ENCODE results near the gene PQBP1.
"Not testable (repeated sequence)": the region's sequence is repeated elsewhere in the genome, so short reads cannot be mapped to it uniquely, and the experiment has no call there.

DNA sequence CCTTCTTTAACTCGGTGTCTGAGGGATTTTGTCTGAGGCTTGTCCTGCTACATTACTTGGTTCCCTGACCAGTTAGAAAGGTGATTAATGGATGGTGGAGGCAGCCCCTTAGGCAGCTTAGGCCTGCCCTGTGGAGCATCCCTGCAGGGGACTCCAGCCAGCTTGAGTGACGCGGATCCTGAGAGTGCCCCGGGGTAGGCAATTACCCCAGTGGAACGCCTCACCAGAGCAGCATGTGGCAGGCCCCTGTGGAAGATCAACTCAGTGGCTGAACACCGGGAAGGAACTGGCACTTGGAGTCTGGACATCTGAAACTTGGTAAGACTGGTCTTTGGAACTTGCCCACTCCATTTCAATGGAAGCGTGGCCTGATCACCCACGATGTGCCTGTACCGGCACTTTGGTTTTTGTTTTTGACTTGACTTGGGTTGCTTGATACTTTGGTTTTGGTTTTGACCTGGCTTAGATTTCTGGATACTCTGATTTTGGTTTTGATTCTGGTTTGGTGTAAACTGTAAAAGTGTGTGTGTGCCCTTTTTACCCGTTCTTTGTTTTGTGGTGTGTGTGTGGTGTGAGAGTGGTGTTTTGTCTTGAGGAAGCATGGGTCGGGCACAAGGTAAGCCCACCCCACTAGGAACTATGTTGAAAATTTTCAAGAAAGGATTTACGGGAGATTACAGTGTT, 43.5 kb upstream of the PQBP1 start:
- TF ChIP-seq, protein P1, sequence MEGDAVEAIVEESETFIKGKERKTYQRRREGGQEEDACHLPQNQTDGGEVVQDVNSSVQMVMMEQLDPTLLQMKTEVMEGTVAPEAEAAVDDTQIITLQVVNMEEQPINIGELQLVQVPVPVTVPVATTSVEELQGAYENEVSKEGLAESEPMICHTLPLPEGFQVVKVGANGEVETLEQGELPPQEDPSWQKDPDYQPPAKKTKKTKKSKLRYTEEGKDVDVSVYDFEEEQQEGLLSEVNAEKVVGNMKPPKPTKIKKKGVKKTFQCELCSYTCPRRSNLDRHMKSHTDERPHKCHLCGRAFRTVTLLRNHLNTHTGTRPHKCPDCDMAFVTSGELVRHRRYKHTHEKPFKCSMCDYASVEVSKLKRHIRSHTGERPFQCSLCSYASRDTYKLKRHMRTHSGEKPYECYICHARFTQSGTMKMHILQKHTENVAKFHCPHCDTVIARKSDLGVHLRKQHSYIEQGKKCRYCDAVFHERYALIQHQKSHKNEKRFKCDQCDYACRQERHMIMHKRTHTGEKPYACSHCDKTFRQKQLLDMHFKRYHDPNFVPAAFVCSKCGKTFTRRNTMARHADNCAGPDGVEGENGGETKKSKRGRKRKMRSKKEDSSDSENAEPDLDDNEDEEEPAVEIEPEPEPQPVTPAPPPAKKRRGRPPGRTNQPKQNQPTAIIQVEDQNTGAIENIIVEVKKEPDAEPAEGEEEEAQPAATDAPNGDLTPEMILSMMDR (IDR thresholded peaks at IDR 0.05; ENCODE audit: extremely low read depth in 1 of 2, insufficient read depth in 1 of 2, low read depth in 1 of 2, low read length in 2 of 2), result not testable (repeated sequence)
- not testable (repeated sequence) for TF ChIP-seq POLR2A (IDR thresholded peaks at IDR 0.05; ENCODE audit: low read depth, low read length); EZH2 (IDR thresholded peaks at IDR 0.05; ENCODE audit: borderline replicate concordance, low read depth, low read length, severe bottlenecking); MYC (IDR thresholded peaks at IDR 0.05; ENCODE audit: low read depth, low read length); POLR2AphosphoS5 (IDR thresholded peaks at IDR 0.05; ENCODE audit: insufficient read depth, low read depth, low read length); FOS (IDR thresholded peaks at IDR 0.05; ENCODE audit: borderline replicate concordance, insufficient read depth, low read length); JUN (IDR thresholded peaks at IDR 0.05; ENCODE audit: borderline replicate concordance, insufficient read depth, insufficient read length, low read depth)
- TF ChIP-seq, protein P2, sequence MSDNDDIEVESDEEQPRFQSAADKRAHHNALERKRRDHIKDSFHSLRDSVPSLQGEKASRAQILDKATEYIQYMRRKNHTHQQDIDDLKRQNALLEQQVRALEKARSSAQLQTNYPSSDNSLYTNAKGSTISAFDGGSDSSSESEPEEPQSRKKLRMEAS (IDR thresholded peaks at IDR 0.05; ENCODE audit: insufficient read depth, insufficient read length), result not testable (repeated sequence)

All from endothelial cell of umbilical vein (primary cell).